Inflammatory macrophage treated with lipopolysaccharide for 4 hours (primary cell): ENCODE measurements around the gene IFIT1.
"Not testable (repeated sequence)": the region's sequence is repeated elsewhere in the genome, so short reads cannot be mapped to it uniquely, and the experiment has no call there.

Experiments used
- DNase-seq: peaks from one replicate; pipeline ENCODE4 v3.0.0-alpha.2; 2020

The IFIT1 gene

DNA sequence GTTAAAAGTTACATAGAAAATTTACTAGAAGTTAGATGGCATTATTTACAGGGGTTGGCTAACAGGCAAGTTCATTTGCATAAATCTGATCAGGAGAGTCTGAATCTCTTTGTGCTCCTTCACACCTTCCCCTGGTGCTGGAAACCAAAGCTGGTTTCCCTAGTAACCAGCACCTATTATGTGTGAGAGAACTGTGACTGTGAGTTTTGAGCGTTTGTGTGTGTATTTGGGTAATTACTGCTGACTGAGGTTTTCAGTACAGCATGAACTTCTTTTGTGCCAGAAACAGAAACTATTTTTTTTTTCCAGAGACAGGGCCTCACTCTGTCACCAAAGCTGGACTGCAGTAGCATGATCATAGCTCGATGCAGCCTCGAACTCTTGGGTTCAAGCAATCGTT, 24.9 kb upstream of the IFIT1 start:
- DNase-seq, result peak; percentile 22

DNA sequence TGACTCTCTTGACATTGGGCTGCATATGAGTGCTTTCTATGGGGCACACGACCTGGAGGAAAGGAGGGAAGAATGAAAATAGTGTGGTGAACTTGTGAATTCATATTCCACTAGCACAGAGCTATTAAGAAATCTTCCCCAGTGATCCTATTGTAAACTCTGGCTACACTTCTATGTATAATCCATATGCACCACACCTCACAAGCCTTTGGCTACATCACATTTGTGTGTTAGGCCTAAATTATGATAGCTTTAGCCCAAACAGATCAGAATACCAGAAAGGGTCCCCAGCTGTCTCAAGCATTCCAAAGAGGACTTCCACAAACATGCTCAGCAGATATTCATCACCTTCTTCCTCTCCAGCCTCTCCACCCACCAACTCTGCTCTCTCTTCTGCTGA, 24.3 kb upstream of the IFIT1 start:
- DNase-seq, result no peak

DNA sequence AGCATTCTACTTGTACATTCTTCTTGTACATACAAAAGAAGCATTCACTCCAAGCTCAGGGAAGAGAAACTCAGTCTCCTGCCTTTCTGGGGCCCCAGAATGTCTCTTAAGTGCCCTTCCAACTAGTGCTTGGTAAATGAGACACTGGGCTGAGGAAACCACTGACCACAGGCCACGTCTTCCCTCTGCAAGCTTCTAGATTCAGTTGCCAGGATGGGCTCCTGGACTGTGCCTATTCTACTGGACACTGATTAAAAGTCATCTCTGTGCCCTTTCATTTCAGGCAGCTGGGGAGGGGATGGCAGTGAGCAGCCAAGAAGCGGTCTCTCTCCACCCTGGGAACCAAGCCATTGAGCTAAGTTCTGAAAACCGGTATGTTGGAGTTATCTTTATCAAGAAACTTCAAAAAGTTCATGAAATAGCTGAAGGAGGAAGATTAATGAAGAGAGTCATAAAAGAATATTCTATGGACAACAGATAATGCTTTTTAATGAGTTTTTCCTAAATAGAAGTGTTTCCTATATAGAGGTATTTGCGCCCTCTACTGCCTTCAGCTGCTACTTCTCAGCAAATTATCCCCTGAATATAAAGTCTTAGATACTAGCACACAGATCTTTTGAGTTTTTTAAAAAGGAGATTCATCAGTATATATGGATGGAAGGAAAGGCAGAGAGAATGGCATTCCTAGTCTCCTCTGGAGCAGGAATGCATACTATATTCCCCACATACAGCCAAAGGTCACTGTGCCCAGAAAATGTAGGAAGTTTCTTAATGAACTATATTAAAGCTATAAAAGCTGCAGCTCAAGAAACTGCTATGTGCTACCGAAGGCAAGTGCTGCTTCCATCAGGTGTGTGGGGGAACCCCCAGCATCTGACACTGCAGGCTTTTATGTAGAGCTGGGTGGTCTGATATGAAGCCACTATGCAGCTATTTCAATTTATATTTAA, 23.0 kb upstream of the IFIT1 start:
- peak; percentile 39 for DNase-seq

DNA sequence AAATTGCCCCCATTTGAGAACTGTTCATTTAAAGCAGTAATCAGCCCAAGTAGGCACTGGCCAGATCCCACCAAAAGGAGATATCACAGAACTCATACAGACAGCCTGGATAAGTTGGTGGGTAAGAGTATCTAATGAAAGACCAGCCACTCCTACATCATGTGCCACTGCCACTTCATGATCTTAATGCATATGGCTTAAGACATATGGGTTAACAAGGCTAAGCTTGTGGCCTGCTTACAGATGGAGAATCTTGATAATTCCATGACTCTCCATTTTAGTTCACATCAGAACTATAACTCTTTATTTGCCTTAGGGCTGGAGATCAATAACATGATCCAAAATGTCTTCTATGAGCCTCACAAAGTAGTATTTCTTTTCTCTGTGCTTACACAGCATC, 21.3 kb upstream of the IFIT1 start:
- DNase-seq, result no peak

DNA sequence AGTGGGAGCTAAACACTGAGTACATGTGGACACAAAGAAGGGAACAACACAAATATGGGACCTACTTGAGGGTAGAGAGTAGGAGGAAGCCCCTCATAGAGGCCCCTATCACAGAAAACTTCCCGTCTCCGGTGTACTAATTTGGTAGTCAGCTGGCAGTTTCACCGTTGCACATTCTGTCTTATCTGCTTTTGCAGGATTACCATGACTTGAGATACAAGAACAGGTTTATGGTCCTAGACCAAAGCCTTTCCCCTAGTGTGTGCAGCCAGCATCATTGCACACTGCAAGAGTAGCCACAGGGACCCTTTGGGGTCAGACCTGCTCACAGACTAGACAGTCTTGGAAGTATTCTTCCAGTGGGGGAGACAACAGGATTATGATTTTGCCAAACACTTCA, 20.4 kb upstream of the IFIT1 start:
- DNase-seq, result no peak

DNA sequence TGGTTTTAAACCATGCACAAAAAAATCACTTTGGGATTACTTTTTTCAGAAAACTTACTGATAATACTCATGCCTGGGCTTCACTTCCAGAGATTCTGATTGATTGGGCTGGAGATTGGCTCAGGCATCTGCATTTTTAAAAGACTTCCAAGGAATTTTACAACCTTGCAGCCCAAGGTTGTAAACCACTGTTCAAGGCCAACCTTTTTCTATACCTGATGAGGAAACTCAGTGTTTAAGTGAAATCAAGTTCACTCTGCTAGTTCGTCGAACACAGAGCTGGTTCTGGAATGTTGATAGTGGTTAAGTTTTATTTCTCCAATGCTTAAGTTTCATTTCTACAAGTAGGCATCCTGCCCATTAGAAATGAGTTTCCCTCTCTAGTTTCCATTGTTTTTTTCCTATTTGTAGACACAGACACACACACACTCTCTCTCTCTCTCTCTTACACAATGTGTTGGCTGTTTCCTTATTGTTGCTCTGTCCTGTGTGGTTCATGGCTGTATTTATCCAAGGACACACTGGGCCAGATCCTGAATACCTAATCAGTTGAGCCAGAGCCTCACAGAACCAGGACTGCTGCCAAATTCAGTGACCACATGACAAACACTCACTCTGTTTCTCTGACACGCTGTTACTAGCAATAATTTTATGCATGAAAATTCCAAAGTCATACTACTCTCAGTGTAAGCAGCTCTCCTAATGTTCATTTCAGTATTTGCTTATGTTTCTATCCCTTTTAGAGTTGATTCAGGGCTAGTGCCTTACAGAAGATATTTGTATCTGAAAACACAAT, 18.3 kb upstream of the IFIT1 start:
- peak; percentile 74 for DNase-seq

DNA sequence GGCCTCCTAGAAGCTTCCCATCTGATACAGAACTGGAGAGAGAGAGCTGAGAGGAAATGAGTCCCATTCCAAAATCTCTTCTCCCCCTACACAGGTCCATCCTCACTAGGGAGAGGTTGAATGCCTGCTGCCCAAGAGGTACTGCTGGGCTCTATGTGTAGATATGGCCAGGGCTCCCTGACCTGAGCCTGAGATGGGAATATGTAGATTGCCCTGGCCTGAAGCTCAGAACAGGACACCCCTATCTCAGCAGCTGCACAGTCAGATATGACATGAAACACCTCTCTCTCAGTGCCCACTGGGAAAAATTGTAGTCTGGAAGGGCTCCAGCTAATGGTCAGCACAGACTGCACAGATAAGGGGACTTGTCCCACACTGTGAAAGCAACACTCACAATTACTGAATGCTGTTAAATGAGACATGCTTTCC, 17.7 kb upstream of the IFIT1 start:
- no peak for DNase-seq

DNA sequence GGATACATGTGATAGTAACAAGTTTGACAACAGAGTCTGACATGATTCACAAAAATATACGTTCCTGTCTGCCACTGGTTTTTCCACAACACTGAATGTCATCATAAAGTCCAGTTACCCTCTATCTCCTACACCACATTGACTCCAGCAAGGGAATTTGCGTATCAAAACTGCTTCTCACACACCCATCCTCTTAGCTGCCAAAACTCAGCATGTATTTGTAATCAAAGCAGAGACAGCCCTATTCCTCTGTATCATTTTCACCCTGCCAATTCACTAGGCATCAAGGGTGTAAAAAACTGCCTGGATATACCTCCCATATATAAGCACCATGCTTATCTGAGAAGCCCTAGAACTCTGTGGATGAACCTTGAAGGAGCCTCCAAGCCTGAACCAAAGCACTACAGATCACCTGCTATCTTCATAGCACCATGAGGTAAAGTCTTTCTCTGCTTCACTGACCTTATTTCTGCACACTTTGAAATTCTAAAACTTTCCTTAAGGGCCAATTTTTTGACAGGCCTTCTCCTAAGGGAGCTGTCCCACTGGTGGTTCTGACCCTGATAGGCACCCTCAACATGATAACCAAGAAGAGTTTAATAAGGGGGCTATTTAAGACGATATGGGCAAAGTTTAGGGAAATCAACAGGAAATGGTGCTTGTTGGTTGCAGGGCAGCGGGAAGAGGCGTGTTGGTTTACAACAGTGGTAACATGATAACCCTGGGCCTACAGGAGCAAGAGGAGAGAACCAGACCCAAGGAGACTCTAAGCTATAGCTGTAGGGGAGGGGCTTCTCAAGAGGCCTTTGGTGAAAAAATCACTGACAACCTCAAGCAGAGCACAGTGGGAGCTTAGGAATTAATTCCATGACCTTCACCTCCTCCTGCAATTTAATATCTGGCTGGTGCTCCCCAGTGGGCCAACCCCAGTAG, 14.5 kb upstream of the IFIT1 start, which contains the start of gene IFIT1B:
IFIT1B (plus strand) TSS at position 352 of the 933 bp plus-strand sequence; CDS start at position 432, 80 bp downstream.
- DNase-seq, result no peak

DNA sequence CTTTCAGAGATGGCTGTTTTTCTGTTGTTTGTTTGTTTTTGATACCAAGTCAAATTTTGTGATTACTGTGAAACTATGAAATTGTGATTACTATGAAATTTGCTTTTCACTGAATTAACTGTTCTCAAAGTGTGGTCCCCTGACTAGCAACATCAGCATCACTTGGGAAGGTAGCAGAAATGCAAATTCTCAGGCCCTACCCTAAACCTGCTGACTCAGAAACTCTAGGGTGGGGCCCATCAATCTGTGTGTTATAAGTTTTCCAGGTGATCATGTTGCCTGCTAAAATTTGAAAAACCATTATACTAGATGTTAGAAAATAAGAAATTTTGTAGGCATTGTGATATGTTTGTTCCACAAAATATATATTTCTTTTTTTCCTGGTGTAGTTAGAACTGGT, 13.3 kb upstream of the IFIT1 start:
- DNase-seq, result no peak

DNA sequence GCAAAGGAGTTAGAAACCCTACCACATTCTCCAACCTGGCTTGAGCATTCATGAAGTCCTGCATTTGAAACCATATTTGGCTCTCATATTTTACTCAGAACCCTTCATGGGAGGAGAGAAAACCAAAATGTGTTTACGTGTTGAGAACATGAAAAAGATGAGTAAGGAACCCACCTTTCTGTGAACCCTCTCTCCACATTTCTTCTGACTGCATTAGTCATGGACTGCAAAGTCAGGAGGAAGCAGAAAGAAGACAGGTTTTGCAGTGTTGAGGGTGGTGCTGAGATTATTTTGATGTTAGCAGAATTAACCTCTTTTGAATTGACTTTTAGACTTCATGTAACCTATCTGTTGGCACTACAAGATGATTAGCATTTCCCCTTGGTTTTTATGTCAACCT, 9.7 kb upstream of the IFIT1 start:
- DNase-seq, result no peak

DNA sequence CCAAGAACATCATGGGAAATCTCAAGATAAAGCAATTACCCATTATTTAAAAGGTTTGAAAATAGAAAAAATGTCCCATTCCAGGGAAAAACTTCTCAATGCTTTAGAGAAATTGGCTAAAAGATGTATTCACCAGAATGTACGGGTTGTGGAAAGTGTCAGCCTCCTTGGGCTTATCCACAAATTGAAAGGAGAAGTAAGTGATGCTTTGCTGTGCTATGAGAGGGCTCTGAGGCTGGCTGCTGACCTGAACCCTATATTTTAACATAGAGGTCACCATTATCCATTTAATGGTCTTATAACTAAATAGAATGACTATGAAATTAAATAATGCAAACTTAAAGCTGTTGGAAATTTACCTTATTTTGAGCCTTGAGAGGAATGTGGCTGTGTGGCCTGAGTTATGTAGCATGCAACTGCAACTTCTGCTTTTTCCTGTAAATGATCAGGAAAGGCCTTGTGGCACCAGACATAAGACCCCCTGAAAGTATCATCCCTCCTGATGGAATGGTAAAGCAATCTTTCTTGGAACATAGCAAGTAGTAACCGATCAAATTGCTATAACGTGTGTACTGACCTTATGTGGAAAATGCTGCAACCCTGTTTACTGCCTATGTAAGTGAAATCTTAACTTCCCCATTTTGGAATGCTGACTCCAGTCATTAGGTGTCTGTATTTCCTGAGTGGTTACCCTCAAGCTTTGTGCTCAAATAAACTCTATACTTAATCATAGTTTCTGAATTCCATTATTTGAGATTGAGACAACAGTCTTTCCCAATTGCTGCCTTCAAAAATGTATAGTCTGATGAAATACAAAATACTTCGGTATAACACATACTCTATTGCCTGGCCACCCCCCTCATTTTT, 7.7 kb upstream of the IFIT1 start:
- DNase-seq, result peak; percentile 90

DNA sequence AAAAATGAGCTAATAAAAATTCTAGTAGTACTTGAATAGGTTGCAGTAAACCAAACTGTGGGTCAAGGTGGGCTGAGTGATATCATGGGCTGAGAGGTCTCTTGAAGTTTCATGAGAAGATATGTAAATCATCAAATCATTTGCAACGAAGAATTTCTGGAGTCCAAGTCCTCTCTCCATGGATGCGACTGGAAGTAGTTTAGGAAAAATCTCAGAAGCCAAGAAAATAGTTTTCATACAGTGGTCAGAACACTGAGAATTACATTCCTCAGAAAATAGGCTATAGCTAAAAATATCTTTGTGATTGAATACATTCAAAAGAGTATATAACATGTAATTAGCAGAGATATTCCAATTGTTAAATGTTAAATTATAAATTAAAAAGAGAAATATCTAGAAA, 3.6 kb upstream of the IFIT1 start:
- no peak for DNase-seq

DNA sequence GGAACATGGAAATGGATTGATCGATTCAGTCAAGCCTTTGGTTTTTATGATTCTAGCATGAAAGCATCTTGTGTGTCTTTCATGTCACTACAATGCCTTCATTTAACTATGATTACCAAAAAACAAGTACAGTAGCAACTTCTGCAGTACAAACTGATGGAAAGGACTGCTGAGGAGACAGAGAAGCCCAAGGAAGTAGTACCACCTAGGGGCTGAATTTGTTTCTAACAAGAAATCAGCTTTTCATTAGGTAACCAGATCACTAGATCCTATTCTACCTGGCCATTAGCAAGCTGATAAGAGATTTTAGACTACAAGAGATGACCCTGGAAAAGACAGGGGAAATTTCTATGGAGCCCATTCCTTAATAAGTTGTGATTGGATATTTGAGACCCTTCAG, 3.2 kb upstream of the IFIT1 start:
- peak; percentile 44 for DNase-seq

DNA sequence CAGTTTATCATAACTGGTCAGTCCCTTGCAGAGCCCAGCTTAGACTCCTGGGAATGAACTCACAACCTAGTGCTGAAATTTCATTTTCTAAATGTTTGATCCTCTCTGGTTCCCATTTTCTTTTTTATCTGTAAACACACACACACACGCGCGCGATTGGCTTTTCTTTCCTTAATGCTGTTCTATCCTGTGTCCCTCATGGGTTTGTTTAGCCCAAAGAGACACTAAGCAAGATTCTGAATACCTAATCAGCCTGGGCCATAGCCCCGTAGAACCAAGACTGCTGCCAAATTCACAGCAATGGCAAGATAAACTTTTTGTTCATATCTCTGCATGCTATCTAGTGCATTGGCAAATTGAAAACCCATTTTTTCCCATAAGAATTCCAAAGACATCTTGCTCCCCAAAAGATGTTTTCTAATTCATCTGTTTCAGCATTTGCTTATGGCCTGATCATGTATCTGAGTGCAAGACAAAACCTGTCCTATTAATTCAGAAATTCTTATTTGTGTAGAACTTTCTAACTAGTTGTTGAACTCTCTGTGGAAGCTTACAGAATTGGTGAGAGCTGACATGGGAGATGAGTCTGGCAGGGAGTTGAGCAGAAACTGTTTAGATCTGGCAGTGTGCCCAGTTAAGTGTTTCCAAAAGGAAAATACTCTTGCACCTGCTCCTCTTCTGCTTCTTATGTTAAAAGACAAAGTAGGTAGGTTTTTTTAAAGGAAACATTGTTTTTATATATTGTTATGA, 1.8 kb upstream of the IFIT1 start:
- no peak for DNase-seq

DNA sequence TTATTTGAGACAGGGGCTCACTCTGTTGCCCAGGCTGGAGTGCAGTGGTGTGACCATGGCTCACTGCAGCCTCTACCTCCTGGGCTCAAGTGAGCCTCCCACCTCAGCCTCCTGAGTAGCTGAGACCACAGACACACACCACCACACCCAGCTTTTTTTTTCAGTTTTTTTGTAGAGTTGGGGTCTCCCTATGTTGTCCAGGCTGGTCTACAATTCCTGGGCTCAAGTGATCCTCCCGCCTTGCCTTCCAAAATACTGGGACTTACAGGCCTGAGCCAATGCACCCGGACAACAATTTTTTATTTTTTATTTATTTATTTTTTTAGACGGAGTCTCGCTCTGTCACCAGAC, 1.2 kb upstream of the IFIT1 start:
- DNase-seq, result not testable (repeated sequence)

DNA sequence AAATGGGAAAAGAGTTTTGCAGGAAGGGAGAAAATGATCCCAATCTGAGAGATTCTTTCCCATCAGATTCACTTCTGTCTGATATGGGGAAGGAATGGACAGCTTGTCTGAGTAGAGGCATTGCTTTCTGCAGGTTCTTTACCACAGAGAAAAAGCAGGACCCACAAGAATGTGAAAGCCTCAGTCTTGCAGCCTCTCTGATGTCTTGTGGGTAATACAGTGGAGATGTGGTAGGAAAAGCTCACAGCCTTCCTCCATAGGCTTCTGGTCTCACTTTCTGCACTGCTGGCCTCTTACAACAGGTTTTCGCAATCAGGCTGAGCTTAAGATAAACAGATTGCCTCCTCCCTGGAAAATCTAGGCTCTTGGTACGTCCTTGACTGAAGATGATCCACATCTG, 551 bp downstream of the IFIT1 start:
- DNase-seq, result peak; percentile 79

DNA sequence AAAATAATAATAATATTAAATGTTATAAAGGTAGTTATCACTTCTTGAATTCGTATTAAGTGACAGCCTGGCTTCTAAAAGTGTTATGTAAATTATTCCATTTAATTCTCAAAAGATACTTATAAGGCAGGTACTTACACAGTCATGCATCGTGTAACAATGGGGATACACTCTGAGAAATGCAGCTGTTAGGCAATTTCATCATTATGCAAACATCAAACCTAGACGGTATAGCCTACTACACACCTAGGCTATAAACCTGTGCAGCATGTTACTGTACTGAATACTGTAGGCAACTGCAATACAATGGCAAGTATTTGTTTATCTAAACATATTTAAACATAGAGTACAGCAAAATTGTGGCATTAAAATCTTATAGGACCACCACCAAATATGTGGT, 1.5 kb downstream of the IFIT1 start:
- DNase-seq, result no peak

DNA sequence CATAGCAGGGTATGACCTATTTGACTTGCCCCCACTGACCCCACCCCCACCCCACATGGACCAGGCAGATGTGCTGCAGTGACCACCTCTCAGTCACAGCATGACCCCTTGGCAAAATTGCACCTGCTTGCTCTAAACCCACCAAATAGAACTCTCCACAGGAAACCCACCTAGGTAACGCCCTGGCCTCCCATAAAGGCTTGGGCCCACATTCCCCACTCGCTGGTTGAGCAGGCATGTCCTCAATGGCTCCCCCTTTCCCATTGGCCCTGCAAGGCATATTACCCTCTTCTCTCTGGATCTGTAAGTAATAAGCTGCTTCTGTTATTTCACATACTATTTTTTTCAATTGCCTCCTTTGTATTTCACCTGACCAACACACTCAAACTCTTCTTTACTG, 2.7 kb downstream of the IFIT1 start:
- DNase-seq, result no peak

DNA sequence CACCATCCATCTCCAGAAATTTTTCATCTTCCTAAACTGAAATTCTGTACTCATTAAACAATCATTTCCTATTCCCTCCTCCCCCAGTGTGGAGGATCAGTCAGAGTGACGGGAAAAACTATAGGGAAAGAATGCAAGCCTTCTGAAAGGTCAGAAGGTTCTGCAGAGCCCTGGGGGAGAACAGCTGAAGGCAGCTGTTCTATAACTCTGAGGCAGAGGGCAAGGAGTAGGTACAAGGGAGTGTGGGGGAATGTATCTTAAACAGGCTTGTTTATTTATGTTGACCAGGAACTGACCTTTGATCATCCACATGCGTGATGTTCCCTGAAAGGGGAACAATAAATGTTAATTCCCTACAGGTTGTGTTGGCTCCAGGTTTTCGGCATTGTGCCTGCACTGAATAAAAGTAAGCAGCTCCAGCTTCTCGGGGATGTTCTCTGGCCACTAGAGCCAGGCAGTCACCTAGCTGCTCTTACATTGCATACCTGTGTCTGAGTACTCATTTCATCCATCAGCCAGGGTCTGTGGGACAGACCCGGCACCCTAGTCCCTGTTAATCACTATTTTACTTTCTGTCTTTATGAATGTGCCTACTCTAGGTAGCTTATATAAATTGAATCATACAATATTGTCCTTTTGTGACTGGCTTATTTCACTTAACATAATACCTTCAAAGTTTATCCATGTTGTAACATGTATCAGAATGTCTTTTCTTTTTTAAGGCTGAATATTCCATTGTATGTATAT, 5.8 kb downstream of the IFIT1 start:
- DNase-seq, result no peak

DNA sequence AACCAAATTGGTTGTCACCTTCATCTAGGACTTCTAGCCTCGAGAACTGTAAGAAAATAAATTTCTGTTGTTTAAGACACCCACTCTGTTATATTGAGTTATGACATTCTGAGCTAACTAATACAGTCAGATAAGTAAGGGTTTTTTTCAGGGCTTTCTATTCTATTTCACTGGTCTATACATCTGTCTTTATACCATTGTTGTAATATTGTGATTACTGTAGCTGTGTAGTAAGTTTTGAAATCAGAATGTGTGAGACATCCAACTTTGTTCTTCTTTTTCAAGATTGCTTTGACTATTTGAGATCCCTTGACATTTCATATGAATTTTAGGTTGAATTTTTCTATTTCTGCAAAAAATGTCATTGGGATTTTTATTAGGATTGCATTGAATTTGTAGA, 7.5 kb downstream of the IFIT1 start:
- DNase-seq, result peak; percentile 91
